HG02943 (cell line): ENCODE data around the gene APBA2.
"Not testable (repeated sequence)": the region's sequence is repeated elsewhere in the genome, so short reads cannot be mapped to it uniquely, and the experiment has no call there.

Experiments used
- ATAC-seq: cut with Tn5 transposase; IDR thresholded peaks from one replicate; pipeline ENCODE4 v1.9.1; 2021; ENCODE audit warnings: mild to moderate bottlenecking, low read depth, moderate library complexity; ENCODE audit not compliant: unreplicated experiment

APBA2 gene

DNA sequence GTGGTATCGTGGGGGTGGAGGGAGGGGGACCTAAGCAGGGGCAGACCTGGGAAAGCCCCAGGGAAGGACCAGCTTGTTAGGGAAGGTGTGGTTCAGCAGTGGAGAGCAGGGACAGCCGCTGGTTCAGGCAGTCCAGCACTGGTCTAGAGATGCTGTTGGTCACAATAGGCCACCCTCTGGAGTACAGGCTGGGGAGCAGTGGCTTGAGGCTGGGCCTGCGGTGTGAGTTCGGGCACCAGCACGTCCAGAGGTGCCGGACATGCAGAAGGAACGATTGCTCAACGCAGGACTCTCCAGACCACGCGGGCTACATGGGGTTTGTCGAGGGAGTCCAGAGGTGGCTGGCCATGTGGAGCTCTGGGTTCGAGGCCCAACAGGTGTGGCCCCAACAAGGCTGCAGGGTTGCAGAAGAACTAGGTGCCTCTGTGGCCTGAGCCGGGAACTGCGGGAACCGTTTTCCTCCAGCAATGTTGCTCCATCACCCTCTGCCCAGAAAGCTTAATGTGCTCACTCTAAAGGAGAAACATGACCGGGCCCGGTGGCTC, 143.9 kb downstream of the APBA2 start:
- no peak for ATAC-seq

DNA sequence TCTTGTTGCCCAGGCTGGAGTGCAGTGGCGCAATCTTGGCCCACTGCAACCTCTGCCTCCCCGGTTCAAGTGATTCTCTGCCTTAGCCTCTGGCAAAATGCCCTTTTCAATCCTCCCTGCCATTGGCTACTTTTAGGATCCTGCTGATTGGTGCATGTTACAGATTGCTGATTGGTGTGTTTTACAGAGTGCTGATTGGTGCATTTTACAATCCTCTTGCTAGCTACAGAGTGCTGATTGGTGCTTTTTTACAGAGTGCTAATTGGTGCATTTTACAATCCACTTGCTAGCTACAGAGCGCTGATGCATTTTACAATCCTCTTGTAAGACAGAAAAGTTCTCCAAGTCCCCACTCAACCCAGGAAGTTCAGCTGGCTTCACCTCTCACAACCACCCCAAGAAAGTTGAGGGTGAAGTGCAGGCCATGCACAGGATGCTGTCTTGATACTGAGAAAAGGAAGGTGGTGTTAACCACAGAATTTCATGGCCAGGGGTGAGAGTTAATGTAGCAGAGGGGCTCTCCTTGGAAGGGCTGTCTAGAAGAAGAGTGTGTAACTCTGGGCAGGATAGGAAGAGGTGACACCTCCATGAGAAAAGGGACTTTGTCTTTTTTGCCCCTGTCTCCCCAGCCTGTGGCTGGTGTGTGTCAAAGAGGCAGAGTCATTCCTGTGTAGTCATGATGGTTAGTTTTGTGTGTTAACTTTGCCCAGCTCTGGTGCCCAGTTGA, 145.9 kb downstream of the APBA2 start:
- ATAC-seq = no peak

DNA sequence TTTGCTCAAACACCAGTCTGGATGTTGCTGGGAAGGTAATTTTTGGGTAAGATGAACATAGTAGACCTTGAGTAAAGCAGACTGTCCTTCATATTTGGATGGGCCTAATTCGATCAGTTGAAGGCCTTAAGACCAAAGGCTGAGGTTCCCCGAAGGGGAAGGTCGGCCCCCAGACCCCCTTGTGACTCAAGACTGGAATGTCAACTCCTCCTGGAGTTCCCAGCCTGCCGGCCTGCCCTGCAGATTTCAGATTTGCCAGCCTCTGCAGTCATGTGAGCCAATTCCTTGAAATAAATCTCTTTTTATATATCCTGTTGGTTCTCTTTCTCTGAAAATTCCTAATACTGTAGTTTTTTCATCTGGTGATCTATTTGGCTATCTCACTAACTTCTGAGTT, 146.5 kb downstream of the APBA2 start:
- no peak for ATAC-seq

GRCh38 chr15:29032751-29033150, 147.0 kb downstream of the APBA2 start:
- no peak for ATAC-seq

DNA sequence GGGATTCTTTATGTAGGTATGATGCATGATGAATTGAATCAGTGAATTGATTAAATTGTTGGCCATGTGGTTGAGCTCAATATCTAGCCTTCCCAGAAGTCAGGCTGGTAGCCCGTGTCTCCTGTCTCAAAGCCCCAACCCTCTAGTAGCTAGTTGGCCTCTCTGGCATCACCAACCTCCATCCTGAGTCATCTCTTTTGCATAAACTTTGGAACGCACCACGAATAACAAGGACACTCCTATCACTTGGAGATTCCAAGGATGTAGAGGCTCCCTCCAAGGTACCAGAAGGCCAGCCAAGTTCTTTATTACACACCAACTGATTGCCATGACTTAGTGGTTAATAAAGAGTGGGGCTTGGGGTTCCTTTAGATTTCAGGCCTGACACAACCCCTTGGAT, 148.4 kb downstream of the APBA2 start:
- no peak for ATAC-seq

GRCh38 chr15:29034593-29035335, 149.0 kb downstream of the APBA2 start:
- no peak for ATAC-seq

DNA sequence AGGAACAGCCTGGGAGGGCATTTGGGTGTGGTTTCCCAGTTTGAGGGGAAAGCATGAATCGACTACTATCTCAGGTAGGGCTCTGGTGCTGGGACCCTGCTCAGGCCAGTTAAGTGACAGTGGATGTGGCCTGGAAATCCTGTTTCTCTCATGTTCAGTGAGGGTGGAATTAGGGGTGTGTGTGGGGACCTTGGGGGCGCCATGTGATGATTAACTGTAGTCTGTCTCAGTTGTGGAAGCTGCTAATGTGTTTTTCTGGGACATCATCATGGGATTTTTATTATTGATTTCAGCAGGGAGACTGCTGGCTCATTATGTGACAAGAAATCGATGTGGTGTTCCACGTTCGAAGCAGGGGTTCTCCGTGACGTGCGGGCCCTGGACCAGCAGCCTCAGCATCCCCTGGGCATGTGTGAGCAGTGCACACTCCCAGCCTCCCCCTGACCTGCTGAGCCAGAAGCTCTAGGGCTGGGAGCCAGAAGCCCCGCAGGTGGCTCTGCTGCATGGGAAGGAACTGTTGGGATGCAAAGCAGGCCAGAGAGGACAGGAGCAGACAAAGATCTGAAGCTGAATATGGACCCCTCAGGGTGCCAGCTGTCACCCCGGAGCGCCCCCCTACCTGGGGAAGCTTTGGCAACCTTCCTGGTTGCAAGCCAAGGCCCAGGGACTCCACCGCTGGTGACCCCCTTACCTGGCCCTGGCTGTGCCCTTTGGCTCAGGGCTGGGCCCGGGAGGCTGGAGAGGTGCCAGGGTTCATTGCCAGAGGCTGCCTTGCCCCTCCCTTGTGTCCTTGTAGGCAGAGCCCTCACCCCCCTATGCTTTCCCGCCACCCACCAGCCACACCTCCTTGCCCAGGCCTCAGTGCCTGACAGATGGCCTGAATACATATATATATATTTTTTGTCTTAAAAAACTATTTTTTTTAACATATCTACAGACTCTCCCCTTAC, 149.8 kb downstream of the APBA2 start:
- no peak for ATAC-seq

DNA sequence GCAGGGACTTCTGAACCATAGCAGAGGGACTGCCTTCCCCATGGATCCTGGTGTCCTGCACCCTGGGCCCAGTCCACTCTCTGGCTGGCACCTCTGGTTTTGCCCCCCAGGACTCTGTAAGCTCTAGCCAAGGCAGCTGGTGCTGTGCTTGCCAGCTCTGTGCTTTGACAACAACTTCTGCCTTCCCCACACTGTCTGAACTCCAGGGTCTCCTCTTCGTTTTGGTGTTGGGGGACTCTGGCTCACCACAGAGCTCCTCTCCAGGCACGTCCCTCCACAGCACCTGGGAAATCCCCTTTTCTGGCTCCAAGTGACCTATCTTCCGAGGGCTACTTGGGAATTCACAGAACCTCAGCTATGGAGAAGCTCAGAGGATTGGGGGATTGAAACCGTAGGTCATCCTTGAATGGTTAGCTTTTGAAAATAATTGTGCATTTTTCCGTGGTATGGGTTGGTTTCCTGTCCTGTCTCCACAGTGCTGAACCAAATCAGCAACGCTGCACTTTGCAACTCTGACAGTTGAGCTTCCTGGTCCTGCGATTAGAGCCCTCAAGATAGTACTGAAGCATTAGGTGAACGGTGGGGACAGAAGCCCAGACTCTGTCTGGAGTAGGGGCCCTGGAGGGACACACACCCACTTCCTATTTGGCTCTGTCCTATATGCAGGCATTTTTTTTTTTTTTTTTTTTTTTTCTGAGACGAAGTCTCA, 152.4 kb downstream of the APBA2 start:
- no peak for ATAC-seq

GRCh38 chr15:29039466-29040369, 153.9 kb downstream of the APBA2 start:
- ATAC-seq = no peak

DNA sequence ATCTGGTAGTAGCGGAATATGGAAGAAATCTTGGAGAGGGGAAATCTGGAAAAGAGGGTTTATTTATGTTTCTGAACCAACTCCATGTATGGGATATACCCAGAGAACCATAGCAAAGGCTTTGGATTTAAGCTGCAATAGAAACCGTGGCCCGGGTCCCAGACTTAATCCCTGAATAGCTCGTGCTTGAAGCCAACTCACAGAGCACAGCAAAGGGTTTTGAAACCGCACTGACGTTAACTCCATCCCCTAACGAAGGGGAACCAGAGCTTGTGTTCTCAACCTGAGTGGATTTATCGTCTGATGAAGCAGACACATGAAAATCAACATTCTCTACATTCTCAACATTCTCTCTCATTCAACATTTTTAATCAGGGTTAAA, 154.6 kb downstream of the APBA2 start:
- ATAC-seq = no peak

GRCh38 chr15:29043736-29044502, 158.1 kb downstream of the APBA2 start:
- ATAC-seq = no peak

DNA sequence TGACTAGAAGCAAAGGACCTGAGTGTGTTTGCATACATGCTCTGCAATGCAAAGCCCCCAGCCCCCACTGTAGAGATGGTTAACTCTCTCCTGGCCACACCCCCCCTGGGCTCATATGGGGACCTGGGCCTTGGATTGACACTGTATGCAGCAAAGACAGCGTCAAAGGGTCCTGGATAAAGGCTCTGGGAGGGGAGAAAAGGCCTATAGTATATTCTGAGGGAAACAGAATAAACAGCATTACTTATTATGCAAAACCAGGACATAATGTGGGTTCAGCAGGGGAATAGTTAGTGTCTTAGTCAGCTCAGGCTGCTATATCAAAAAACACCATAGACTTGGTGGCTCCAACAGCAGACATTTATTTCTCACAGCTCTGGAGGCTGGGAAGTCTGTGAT, 158.7 kb downstream of the APBA2 start:
- no peak for ATAC-seq

- ATAC-seq = not testable (repeated sequence)
Observed at GRCh38 chr15:29045161-29045560, 159.4 kb downstream of the APBA2 start.

DNA sequence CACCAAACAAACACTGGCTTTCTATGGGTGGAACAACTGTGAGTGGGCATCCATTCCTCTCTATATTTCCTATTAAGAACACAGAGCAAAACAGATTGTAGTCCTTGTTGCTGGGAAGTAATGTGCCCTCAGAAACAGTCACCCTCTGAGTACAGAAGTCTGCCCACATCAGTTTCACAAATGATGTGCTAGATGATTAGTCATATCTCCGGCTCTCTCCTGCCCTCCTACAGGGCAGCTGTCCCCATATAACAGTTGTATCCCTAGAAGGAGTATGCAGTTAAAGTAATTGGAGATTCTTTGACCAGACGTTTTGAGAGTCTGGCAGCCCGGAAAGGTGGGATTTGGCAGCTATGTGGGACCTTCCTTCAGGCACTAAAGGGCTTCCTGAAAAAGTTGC, 159.9 kb downstream of the APBA2 start:
- no peak for ATAC-seq

DNA sequence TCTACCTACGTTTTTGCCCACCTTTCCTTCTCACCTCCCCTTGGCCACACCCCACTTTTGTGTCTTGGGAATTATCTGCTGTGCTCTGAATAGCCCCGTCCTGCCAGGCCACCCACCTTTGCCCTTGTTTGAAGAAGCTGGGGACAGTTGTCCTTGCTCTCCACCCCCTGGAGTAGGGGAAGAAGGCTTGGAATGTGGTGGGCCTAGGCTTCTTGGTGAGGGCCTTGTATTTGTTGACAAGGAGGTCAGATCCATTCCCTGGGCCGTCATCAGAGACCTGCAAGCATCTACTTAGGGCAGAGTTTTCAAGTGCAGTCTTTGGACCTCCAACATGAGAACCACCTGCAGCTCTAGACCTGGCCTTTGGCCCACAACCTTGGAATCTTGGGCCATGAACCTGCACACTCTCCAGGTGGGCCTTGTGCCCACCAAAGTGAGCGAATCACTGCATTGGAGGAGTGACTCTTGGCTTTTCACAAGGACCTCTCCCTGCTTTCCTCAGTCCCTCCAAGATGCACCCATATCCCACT, 160.6 kb downstream of the APBA2 start:
- no peak for ATAC-seq

DNA sequence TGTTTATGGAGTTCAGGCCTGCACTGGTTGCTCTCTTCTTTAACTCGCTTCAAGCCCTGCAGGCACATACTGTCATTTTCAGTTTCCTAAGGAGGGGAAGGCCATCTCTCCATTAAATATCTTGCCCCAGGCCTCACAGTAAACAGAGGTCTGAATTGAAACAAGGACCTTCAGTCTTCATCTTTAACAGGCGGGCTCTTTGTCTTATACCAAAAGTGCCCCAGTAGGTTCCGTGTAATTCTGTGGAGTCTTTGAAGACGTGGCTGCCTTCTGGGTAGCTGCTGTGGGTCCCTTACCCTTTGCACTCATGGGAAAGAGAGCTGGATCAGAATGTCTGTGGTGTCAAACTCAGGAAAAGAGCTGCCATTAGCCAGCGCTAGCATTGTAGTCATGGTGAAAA, 161.2 kb downstream of the APBA2 start:
- ATAC-seq = no peak

GRCh38 chr15:29048011-29048410, 162.2 kb downstream of the APBA2 start:
- no peak for ATAC-seq

DNA sequence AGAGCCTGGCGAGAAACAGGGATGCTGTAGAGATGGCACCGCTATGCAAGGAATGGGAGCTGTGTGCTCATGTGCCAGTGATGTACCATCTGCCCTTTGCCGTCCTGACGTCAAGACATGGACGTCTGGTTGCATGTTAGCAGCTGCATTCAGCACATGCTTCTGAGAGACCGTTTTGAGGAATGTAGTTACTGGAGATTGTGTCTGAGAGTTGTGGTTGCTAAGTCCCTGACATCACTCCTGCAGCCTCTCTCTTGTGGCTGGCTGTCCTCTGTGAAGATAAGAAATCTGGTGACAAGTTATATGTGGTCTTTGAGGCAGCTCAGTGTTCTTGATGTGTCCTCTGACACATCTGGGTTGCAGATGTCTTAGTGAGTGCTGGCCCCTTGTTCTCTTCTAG, 165.1 kb downstream of the APBA2 start:
- ATAC-seq = no peak
